Activated T-helper 2 cell treated with anti-CD3 and anti-CD28 coated beads, Interferon-gamma antibody, Interleukin-2, Interleukin-4, amounts not matched to agents 10 μg/mL and 5 μg/mL and 100 μg/mL, durations not matched to agents 14 hours and 24 hours and 36 hours (primary cell): ENCODE measurements around the gene OR6N1. TPM values are rescaled to one million over a fixed set of nuclear protein-coding genes. Genes with fewer than 3 reads are reported as not detected.
A peak's percentile ranks its signal among the peaks of the same experiment; 100 is the strongest.

Source experiments
- DNase-seq: peaks from one replicate; pipeline ENCODE4 v3.0.0; 2021; ENCODE audit warnings: low spot score
- H3K27ac Mint-ChIP-seq: one replicate; pipeline ENCODE4 v1.8.0; 2021; ENCODE audit warnings: mixed read lengths
- H3K27me3 Mint-ChIP-seq: one replicate; pipeline ENCODE4 v1.8.0; 2021; ENCODE audit warnings: low read depth, mixed read lengths
- H3K36me3 Mint-ChIP-seq: one replicate; pipeline ENCODE4 v1.8.0; 2021; ENCODE audit warnings: low read depth, mixed read lengths
- H3K4me1 Mint-ChIP-seq: one replicate; pipeline ENCODE4 v1.8.0; 2021; ENCODE audit warnings: low read depth, mixed read lengths
- H3K4me3 Mint-ChIP-seq: one replicate; pipeline ENCODE4 v1.8.0; 2021; ENCODE audit warnings: low read depth, mild to moderate bottlenecking, moderate library complexity, mixed read lengths
- H3K9me3 Mint-ChIP-seq: one replicate; pipeline ENCODE4 v1.8.0; 2021; ENCODE audit warnings: mixed read lengths
- intact Hi-C: fragments of 100-400 bp; cut with micrococcal nuclease; formaldehyde crosslinking; loops from one replicate; pipeline ENCODE4 v1.15.1; 2023
- total RNA-seq: library from RNA; stranded (reverse); gene quantifications from 2 replicates; pipeline ENCODE4 v1.2.3, GENCODE V29; 2022

OR6N1 gene
- total RNA-seq, 1 donor from 2014 or later = not detected

- H3K27me3 Mint-ChIP-seq = peaks cover 23% of the 10 kb centered on the region
- DNase-seq = no peak
- no peak overlapping the region for H3K4me3 Mint-ChIP-seq
- H3K27ac Mint-ChIP-seq = no peak overlapping the region
- intact Hi-C loops = no loop called here
- peaks cover 2% of the 10 kb centered on the region for H3K4me1 Mint-ChIP-seq
- no peaks in the 10 kb centered on the region for H3K36me3 Mint-ChIP-seq
- no peaks in the 10 kb centered on the region for H3K9me3 Mint-ChIP-seq
Observed at GRCh38 chr1:158730453-158730852, 41.5 kb downstream of the OR6N1 start.

GRCh38 chr1:158728510-158729225, 43.3 kb downstream of the OR6N1 start:
- no peaks in the 10 kb centered on the region for H3K9me3 Mint-ChIP-seq
- peaks cover 2% of the 10 kb centered on the region for H3K4me1 Mint-ChIP-seq
- intact Hi-C loops = no loop called here
- no peak overlapping the region for H3K27ac Mint-ChIP-seq
- H3K36me3 Mint-ChIP-seq = no peaks in the 10 kb centered on the region
- peaks cover 30% of the 10 kb centered on the region for H3K27me3 Mint-ChIP-seq
- DNase-seq = no peak
- H3K4me3 Mint-ChIP-seq = no peak overlapping the region

- no peaks in the 10 kb centered on the region for H3K36me3 Mint-ChIP-seq
- H3K27ac Mint-ChIP-seq = no peak overlapping the region
- peaks cover 33% of the 10 kb centered on the region for H3K27me3 Mint-ChIP-seq
- no peak overlapping the region for H3K4me3 Mint-ChIP-seq
- no peak for DNase-seq
- no peaks in the 10 kb centered on the region for H3K9me3 Mint-ChIP-seq
- intact Hi-C loops = no loop called here
- peaks cover 2% of the 10 kb centered on the region for H3K4me1 Mint-ChIP-seq
Observed at GRCh38 chr1:158724442-158724841, 47.6 kb downstream of the OR6N1 start.

- intact Hi-C loops = no loop called here
- H3K36me3 Mint-ChIP-seq = no peaks in the 10 kb centered on the region
- H3K9me3 Mint-ChIP-seq = no peaks in the 10 kb centered on the region
- H3K27me3 Mint-ChIP-seq = peaks cover 14% of the 10 kb centered on the region
- no peak for DNase-seq
- no peak within 1 kb of the TSS for H3K4me3 Mint-ChIP-seq
- peaks cover 14% of the 10 kb centered on the region for H3K4me1 Mint-ChIP-seq
- no peak within 1 kb of the TSS for H3K27ac Mint-ChIP-seq
Observed at GRCh38 chr1:158720620-158721019, 51.4 kb downstream of the OR6N1 start, which contains the start of gene OR6K3. TSS of gene OR6K3 (minus strand) at chr1:158720720. CDS start at chr1:158718115, 2,605 bp downstream.

GRCh38 chr1:158719664-158720063, 52.3 kb downstream of the OR6N1 start:
- Mint-ChIP-seq H3K9me3 (no peaks in the 10 kb centered on the region), H3K27me3 (peaks cover 14% of the 10 kb centered on the region), H3K4me1 (peaks cover 15% of the 10 kb centered on the region), H3K4me3 (no peak overlapping the region), H3K27ac (no peak overlapping the region), H3K36me3 (peaks cover 2% of the 10 kb centered on the region)
- DNase-seq = no peak
- intact Hi-C loops = loop anchor here (5.0 to 10.0 kb wide), 3 partner anchors 98 to 355 kb away; partner anchors contain the start of genes AIM2 and IFI16

- intact Hi-C loops = loop anchor here (5.0 to 10.0 kb wide), 3 partner anchors 100 to 357 kb away; partner anchors contain the start of genes AIM2 and IFI16
Observed at GRCh38 chr1:158717344-158717743, 54.7 kb downstream of the OR6N1 start.

GRCh38 chr1:158716335-158716734, 55.7 kb downstream of the OR6N1 start:
- Mint-ChIP-seq H3K4me3 (no peak overlapping the region), H3K27me3 (peaks cover 10% of the 10 kb centered on the region), H3K27ac (peak overlapping the region; percentile 9), H3K9me3 (no peaks in the 10 kb centered on the region), H3K4me1 (peaks cover 15% of the 10 kb centered on the region), H3K36me3 (peaks cover 2% of the 10 kb centered on the region)
- intact Hi-C loops = loop anchor here (5.0 to 10.0 kb wide), 3 partner anchors 101 to 358 kb away; partner anchors contain the start of genes AIM2 and IFI16
- DNase-seq = no peak

More at GRCh38 chr1:158717344-158717743, 54.7 kb downstream of the OR6N1 start:
- H3K4me3 Mint-ChIP-seq = no peak overlapping the region
- no peak for DNase-seq
- H3K27ac Mint-ChIP-seq = no peak overlapping the region
- peaks cover 7% of the 10 kb centered on the region for H3K27me3 Mint-ChIP-seq
- H3K36me3 Mint-ChIP-seq = peaks cover 2% of the 10 kb centered on the region
- H3K4me1 Mint-ChIP-seq = peaks cover 15% of the 10 kb centered on the region
- H3K9me3 Mint-ChIP-seq = no peaks in the 10 kb centered on the region

GRCh38 chr1:158714754-158715153, 57.2 kb downstream of the OR6N1 start:
- Mint-ChIP-seq H3K4me1 (peaks cover 15% of the 10 kb centered on the region), H3K36me3 (peaks cover 2% of the 10 kb centered on the region), H3K27ac (no peak overlapping the region), H3K27me3 (peaks cover 15% of the 10 kb centered on the region), H3K9me3 (no peaks in the 10 kb centered on the region), H3K4me3 (no peak overlapping the region)
- intact Hi-C loops = loop anchor here (5.0 to 10.0 kb wide), 3 partner anchors 103 to 360 kb away; partner anchors contain the start of genes AIM2 and IFI16
- DNase-seq = no peak

Other genes starting within 250 kb of the OR6N1 start
- not detected in 2 replicates for gene OR6Y1, start 217.8 kb downstream of the OR6N1 start, total RNA-seq
- not detected in 2 replicates for gene OR6P1, start 201.6 kb downstream of the OR6N1 start, total RNA-seq
- gene OR10X1, start 192.3 kb downstream of the OR6N1 start, total RNA-seq = not detected in 2 replicates
- gene OR10Z1, start 166.9 kb downstream of the OR6N1 start, total RNA-seq = not detected in 2 replicates
- gene SPTA1, start 85.5 kb downstream of the OR6N1 start, total RNA-seq = 0.02 and 0.30 TPM in 2 replicates
- not detected in 2 replicates for gene OR6K2, start 71.5 kb downstream of the OR6N1 start, total RNA-seq
- gene OR6K3, start 51.5 kb downstream of the OR6N1 start, total RNA-seq = not detected in 2 replicates
- gene OR6K6, start 17.5 kb downstream of the OR6N1 start, total RNA-seq = not detected in 2 replicates
- gene OR6N2, start 9.0 kb upstream of the OR6N1 start, total RNA-seq = not detected in 2 replicates
- gene MNDA, start 59.2 kb upstream of the OR6N1 start, total RNA-seq = not detected in 2 replicates
- gene PYHIN1, start 159.4 kb upstream of the OR6N1 start, total RNA-seq = 7.4 and 10.0 TPM in 2 replicates
- 108 and 113 TPM in 2 replicates for gene IFI16, start 237.7 kb upstream of the OR6N1 start, total RNA-seq